Measurements from ENCODE around the gene SLC35G4.

Gene SLC35G4

DNA sequence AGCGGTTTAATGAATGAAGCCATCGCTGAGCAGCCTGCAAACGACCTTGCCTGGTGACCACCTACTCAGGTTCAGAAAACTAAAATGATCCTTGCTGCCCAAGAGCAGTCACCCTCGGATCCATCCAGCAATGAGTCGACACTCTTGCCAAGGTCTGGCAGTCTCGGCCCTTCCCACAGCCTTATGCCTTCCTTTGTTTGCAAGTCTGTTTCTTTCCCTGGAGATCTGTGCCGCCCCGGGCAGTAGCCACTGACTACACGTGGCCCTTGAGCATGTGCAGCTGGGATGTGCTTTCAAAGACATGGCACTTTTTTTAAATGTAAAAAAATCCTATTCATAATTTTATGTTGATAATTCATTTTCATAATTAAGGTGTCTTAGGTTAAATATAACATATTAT, 37.2 kb upstream of the SLC35G4 start:
- no peak overlapping the region for H3K27ac ChIP-seq (ENCODE audit: extremely low read depth, low read depth, low read length)
- CTCF ChIA-PET: interaction anchor here (0.9 to 1.5 kb wide), 4 partner anchors 19 to 156 kb away, joined by 3 to 5 read pairs (median 4); no protein-coding TSS in a partner anchor
- H3K9me3 ChIP-seq (ENCODE audit: control insufficient read depth, insufficient read depth, low read depth, low read length): no peaks in the 10 kb centered on the region
- POLR2A ChIA-PET: no interaction called here
- H3K4me1 ChIP-seq (ENCODE audit: control insufficient read depth, insufficient read depth, low read length): no peaks in the 10 kb centered on the region
- H3K36me3 ChIP-seq (ENCODE audit: control insufficient read depth in 2 of 2, insufficient read depth in 1 of 2, low read length in 2 of 2): no peaks in the 10 kb centered on the region
- TF ChIP-seq ZXDB (tag by site-specific recombination; IDR thresholded peaks at IDR 0.05) (no peak), ZNF585B (tag by site-specific recombination; IDR thresholded peaks at IDR 0.05) (no peak), RBAK (tag by site-specific recombination; IDR thresholded peaks at IDR 0.05) (no peak)
- TF ChIP-seq, protein P1, sequence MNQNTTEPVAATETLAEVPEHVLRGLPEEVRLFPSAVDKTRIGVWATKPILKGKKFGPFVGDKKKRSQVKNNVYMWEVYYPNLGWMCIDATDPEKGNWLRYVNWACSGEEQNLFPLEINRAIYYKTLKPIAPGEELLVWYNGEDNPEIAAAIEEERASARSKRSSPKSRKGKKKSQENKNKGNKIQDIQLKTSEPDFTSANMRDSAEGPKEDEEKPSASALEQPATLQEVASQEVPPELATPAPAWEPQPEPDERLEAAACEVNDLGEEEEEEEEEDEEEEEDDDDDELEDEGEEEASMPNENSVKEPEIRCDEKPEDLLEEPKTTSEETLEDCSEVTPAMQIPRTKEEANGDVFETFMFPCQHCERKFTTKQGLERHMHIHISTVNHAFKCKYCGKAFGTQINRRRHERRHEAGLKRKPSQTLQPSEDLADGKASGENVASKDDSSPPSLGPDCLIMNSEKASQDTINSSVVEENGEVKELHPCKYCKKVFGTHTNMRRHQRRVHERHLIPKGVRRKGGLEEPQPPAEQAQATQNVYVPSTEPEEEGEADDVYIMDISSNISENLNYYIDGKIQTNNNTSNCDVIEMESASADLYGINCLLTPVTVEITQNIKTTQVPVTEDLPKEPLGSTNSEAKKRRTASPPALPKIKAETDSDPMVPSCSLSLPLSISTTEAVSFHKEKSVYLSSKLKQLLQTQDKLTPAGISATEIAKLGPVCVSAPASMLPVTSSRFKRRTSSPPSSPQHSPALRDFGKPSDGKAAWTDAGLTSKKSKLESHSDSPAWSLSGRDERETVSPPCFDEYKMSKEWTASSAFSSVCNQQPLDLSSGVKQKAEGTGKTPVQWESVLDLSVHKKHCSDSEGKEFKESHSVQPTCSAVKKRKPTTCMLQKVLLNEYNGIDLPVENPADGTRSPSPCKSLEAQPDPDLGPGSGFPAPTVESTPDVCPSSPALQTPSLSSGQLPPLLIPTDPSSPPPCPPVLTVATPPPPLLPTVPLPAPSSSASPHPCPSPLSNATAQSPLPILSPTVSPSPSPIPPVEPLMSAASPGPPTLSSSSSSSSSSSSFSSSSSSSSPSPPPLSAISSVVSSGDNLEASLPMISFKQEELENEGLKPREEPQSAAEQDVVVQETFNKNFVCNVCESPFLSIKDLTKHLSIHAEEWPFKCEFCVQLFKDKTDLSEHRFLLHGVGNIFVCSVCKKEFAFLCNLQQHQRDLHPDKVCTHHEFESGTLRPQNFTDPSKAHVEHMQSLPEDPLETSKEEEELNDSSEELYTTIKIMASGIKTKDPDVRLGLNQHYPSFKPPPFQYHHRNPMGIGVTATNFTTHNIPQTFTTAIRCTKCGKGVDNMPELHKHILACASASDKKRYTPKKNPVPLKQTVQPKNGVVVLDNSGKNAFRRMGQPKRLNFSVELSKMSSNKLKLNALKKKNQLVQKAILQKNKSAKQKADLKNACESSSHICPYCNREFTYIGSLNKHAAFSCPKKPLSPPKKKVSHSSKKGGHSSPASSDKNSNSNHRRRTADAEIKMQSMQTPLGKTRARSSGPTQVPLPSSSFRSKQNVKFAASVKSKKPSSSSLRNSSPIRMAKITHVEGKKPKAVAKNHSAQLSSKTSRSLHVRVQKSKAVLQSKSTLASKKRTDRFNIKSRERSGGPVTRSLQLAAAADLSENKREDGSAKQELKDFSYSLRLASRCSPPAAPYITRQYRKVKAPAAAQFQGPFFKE (tag by site-specific recombination; IDR thresholded peaks at IDR 0.05; ENCODE audit: borderline replicate concordance): no peak
- no peak overlapping the region for H3K4me3 ChIP-seq (ENCODE audit: low read depth, low read length)

- no peaks in the 10 kb centered on the region for H3K9me3 ChIP-seq (ENCODE audit: control insufficient read depth, insufficient read depth, low read depth, low read length)
- TF ChIP-seq SCRT1 (tag by site-specific recombination; IDR thresholded peaks at IDR 0.05; ENCODE audit: borderline replicate concordance) (0 out of 2 replicates have a peak, but pooled peaks have one; percentile 19), ZNF366 (tag by site-specific recombination; conservative IDR thresholded peaks at IDR 0.05) (peak; percentile 85), SCRT2 (tag by site-specific recombination; IDR thresholded peaks at IDR 0.05) (peak; percentile 60), ZNF23 (tag by site-specific recombination; IDR thresholded peaks at IDR 0.05; ENCODE audit: borderline replicate concordance) (no peak), ZNF350 (tag by site-specific recombination; IDR thresholded peaks at IDR 0.05) (no peak), IKZF3 (tag by site-specific recombination; IDR thresholded peaks at IDR 0.05) (no peak), PRDM1 (tag by site-specific recombination; IDR thresholded peaks at IDR 0.05) (peak; percentile 98)
- no peak overlapping the region for H3K4me3 ChIP-seq (ENCODE audit: low read depth, low read length)
- ChIA-PET CTCF (no interaction called here), POLR2A (no interaction called here)
- no peaks in the 10 kb centered on the region for H3K36me3 ChIP-seq (ENCODE audit: control insufficient read depth in 2 of 2, insufficient read depth in 1 of 2, low read length in 2 of 2)
- H3K4me1 ChIP-seq (ENCODE audit: control insufficient read depth, insufficient read depth, low read length): no peaks in the 10 kb centered on the region
- H3K27ac ChIP-seq (ENCODE audit: extremely low read depth, low read depth, low read length): no peak overlapping the region
Measured at GRCh38 chr18:11574545-11574944, 34.9 kb upstream of the SLC35G4 start.

GRCh38 chr18:11577271-11578112, 31.9 kb upstream of the SLC35G4 start:
- no peak overlapping the region for H3K27ac ChIP-seq (ENCODE audit: extremely low read depth, low read depth, low read length)
- H3K4me1 ChIP-seq (ENCODE audit: control insufficient read depth, insufficient read depth, low read length): peaks cover 3% of the 10 kb centered on the region; the same call in 1 of the 2 replicates
- TF ChIP-seq ZNF341 (tag by site-specific recombination; IDR thresholded peaks at IDR 0.05; ENCODE audit: low read depth) (peak; percentile 51), ZBTB49 (tag by site-specific recombination; IDR thresholded peaks at IDR 0.05; ENCODE audit: low read depth) (no peak), ZNF610 (tag by site-specific recombination; IDR thresholded peaks at IDR 0.05; ENCODE audit: borderline replicate concordance) (no peak)
- H3K4me3 ChIP-seq (ENCODE audit: low read depth, low read length): no peak overlapping the region
- CTCF ChIA-PET: interaction anchor here (0.7 kb wide), 1 partner anchor 79 kb away, joined by 3 read pairs; no protein-coding TSS in a partner anchor
- POLR2A ChIA-PET: no interaction called here
- no peaks in the 10 kb centered on the region for H3K36me3 ChIP-seq (ENCODE audit: control insufficient read depth in 2 of 2, insufficient read depth in 1 of 2, low read length in 2 of 2)
- H3K9me3 ChIP-seq (ENCODE audit: control insufficient read depth, insufficient read depth, low read depth, low read length): no peaks in the 10 kb centered on the region

Measured in HEK293 (cell line).